ENCODE data around the gene BRIP1.

DNA sequence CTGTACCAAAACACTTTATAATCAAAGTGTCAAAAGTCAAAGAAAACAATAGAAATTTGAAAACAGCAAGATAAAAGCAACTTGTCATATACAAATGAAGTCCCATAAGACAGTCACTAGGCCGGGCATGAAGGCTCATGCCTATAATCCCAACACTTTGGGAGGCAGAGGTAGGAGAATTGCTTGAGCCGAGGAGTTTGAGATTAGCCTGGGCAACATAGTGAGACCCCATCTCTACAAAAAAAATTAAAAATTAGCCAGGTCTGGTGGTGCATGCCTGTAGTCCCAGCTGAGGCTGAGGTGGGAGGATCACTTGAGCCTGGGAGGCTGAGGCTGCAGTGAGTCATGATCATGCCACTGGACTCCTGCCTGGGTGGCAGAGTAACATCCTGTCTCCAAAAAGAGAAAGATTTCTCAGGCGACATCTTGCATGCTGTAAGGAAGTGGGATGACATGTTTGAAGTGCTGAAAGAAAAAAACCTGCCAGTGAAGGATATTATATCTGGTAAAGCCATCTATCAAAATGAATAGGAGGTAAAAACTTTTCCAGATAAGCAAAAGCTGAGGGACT lies 173.6 kb downstream of the BRIP1 start:
- TF ChIP-seq, protein P1, sequence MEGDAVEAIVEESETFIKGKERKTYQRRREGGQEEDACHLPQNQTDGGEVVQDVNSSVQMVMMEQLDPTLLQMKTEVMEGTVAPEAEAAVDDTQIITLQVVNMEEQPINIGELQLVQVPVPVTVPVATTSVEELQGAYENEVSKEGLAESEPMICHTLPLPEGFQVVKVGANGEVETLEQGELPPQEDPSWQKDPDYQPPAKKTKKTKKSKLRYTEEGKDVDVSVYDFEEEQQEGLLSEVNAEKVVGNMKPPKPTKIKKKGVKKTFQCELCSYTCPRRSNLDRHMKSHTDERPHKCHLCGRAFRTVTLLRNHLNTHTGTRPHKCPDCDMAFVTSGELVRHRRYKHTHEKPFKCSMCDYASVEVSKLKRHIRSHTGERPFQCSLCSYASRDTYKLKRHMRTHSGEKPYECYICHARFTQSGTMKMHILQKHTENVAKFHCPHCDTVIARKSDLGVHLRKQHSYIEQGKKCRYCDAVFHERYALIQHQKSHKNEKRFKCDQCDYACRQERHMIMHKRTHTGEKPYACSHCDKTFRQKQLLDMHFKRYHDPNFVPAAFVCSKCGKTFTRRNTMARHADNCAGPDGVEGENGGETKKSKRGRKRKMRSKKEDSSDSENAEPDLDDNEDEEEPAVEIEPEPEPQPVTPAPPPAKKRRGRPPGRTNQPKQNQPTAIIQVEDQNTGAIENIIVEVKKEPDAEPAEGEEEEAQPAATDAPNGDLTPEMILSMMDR (tag by site-specific recombination; IDR thresholded peaks at IDR 0.05): no peak
- no peak for TF ChIP-seq YY1 (tag by site-specific recombination; IDR thresholded peaks at IDR 0.05)
- no peak for TF ChIP-seq ZNF776 (tag by site-specific recombination; IDR thresholded peaks at IDR 0.05; ENCODE audit: borderline replicate concordance)
- TF ChIP-seq ZBTB26 (tag by site-specific recombination; optimal IDR thresholded peaks at IDR 0.05): no peak
- no peak for TF ChIP-seq ZNF24 (tag by site-specific recombination; IDR thresholded peaks at IDR 0.05)
- no peak for TF ChIP-seq GLI4 (tag by site-specific recombination; IDR thresholded peaks at IDR 0.05)
- no peak for TF ChIP-seq KLF16 (tag by site-specific recombination; IDR thresholded peaks at IDR 0.05)
- TF ChIP-seq ZNF704 (tag by site-specific recombination; IDR thresholded peaks at IDR 0.05): no peak
- TF ChIP-seq, protein P2, sequence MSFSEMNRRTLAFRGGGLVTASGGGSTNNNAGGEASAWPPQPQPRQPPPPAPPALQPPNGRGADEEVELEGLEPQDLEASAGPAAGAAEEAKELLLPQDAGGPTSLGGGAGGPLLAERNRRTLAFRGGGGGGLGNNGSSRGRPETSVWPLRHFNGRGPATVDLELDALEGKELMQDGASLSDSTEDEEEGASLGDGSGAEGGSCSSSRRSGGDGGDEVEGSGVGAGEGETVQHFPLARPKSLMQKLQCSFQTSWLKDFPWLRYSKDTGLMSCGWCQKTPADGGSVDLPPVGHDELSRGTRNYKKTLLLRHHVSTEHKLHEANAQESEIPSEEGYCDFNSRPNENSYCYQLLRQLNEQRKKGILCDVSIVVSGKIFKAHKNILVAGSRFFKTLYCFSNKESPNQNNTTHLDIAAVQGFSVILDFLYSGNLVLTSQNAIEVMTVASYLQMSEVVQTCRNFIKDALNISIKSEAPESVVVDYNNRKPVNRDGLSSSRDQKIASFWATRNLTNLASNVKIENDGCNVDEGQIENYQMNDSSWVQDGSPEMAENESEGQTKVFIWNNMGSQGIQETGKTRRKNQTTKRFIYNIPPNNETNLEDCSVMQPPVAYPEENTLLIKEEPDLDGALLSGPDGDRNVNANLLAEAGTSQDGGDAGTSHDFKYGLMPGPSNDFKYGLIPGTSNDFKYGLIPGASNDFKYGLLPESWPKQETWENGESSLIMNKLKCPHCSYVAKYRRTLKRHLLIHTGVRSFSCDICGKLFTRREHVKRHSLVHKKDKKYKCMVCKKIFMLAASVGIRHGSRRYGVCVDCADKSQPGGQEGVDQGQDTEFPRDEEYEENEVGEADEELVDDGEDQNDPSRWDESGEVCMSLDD (tag by site-specific recombination; IDR thresholded peaks at IDR 0.05): no peak
- no peak for TF ChIP-seq ZSCAN5A (tag by site-specific recombination; IDR thresholded peaks at IDR 0.05)
- TF ChIP-seq, protein P3, sequence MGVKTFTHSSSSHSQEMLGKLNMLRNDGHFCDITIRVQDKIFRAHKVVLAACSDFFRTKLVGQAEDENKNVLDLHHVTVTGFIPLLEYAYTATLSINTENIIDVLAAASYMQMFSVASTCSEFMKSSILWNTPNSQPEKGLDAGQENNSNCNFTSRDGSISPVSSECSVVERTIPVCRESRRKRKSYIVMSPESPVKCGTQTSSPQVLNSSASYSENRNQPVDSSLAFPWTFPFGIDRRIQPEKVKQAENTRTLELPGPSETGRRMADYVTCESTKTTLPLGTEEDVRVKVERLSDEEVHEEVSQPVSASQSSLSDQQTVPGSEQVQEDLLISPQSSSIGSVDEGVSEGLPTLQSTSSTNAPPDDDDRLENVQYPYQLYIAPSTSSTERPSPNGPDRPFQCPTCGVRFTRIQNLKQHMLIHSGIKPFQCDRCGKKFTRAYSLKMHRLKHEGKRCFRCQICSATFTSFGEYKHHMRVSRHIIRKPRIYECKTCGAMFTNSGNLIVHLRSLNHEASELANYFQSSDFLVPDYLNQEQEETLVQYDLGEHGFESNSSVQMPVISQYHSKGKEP (tag by site-specific recombination; IDR thresholded peaks at IDR 0.05): no peak
- no peak for TF ChIP-seq HOXA7 (CRISPR knock-in tag; IDR thresholded peaks at IDR 0.05; ENCODE audit: borderline replicate concordance)
- TF ChIP-seq ZNF394 (tag by site-specific recombination; IDR thresholded peaks at IDR 0.05; ENCODE audit: borderline replicate concordance): no peak
